Measurements from ENCODE around the gene TBC1D4. TPM values are rescaled to one million over a fixed set of nuclear protein-coding genes. Genes with fewer than 3 reads are reported as not detected.

Gene TBC1D4
- total RNA-seq, 1 experiment from 2014 or later, result 15.1 TPM

- DNase-seq (no peak), ATAC-seq (no peak)
- Histone ChIP-seq H4K20me1 (ENCODE audit: low read length) (no peaks in the 10 kb centered on the region), H3K4me2 (ENCODE audit: low read length) (no peak overlapping the region), H3F3A (ENCODE audit: low read length, unreplicated experiment) (no peaks in the 10 kb centered on the region), H3K4me1 (ENCODE audit: insufficient read depth, low read length) (no peaks in the 10 kb centered on the region), H3K9me3 (ENCODE audit: low read length) (no peaks in the 10 kb centered on the region), H3K4me3 (ENCODE audit: low read length) (no peak overlapping the region), H3K27ac (ENCODE audit: low read length) (no peak overlapping the region), H3K27me3 (ENCODE audit: low read length) (no peaks in the 10 kb centered on the region), H3K9ac (ENCODE audit: low read length) (no peak overlapping the region), H2AFZ (ENCODE audit: low read length) (no peak overlapping the region), H3K79me2 (ENCODE audit: low read length) (no peaks in the 10 kb centered on the region), H3K9me2 (replicated peaks; ENCODE audit: low read length) (no peaks in the 10 kb centered on the region), H3K36me3 (ENCODE audit: low read depth, low read length) (no peaks in the 10 kb centered on the region)
- BruUV-seq (replicated peaks), result no TSS peak
- CTCF ChIA-PET, result no interaction called here
- TF ChIP-seq EZH2phosphoT487 (IDR thresholded peaks at IDR 0.05; ENCODE audit: borderline replicate concordance, low read length) (no peak), EZH2 (IDR thresholded peaks at IDR 0.05; ENCODE audit: low read length, unreplicated experiment) (no peak), CTCF (conservative IDR thresholded peaks at IDR 0.05; ENCODE audit: low read depth, low read length) (no peak)
- POLR2A ChIA-PET (ENCODE audit: unreplicated experiment), result no interaction called here
- intact Hi-C loops (cut with micrococcal nuclease), result no loop called here
Observed at GRCh38 chr13:75329723-75330122, 152.2 kb downstream of the TBC1D4 start.

GRCh38 chr13:75329097-75329496 is 152.9 kb downstream of the TBC1D4 start:
- ChIA-PET POLR2A (ENCODE audit: unreplicated experiment) (no interaction called here), CTCF (no interaction called here)
- H3K9ac ChIP-seq (ENCODE audit: low read length), result no peak overlapping the region
- H3K79me2 ChIP-seq (ENCODE audit: low read length), result no peaks in the 10 kb centered on the region
- no TSS peak for BruUV-seq (replicated peaks)
- H3K9me2 ChIP-seq (replicated peaks; ENCODE audit: low read length), result no peaks in the 10 kb centered on the region
- H3K36me3 ChIP-seq (ENCODE audit: low read depth, low read length), result no peaks in the 10 kb centered on the region
- H4K20me1 ChIP-seq (ENCODE audit: low read length), result no peaks in the 10 kb centered on the region
- no peak overlapping the region for H2AFZ ChIP-seq (ENCODE audit: low read length)
- ATAC-seq (no peak), DNase-seq (no peak)
- intact Hi-C loops (cut with micrococcal nuclease), result no loop called here
- no peaks in the 10 kb centered on the region for H3K27me3 ChIP-seq (ENCODE audit: low read length)
- no peak for TF ChIP-seq EZH2phosphoT487 (IDR thresholded peaks at IDR 0.05; ENCODE audit: borderline replicate concordance, low read length)
- no peak for TF ChIP-seq EZH2 (IDR thresholded peaks at IDR 0.05; ENCODE audit: low read length, unreplicated experiment)
- no peak for TF ChIP-seq CTCF (conservative IDR thresholded peaks at IDR 0.05; ENCODE audit: low read depth, low read length)
- no peaks in the 10 kb centered on the region for H3K9me3 ChIP-seq (ENCODE audit: low read length)
- no peak overlapping the region for H3K4me3 ChIP-seq (ENCODE audit: low read length)
- H3K27ac ChIP-seq (ENCODE audit: low read length), result no peak overlapping the region
- no peak overlapping the region for H3K4me2 ChIP-seq (ENCODE audit: low read length)
- H3K4me1 ChIP-seq (ENCODE audit: insufficient read depth, low read length), result no peaks in the 10 kb centered on the region
- no peaks in the 10 kb centered on the region for H3F3A ChIP-seq (ENCODE audit: low read length, unreplicated experiment)

- H3K27ac ChIP-seq (ENCODE audit: low read length), result no peak overlapping the region
- no peak overlapping the region for H3K9ac ChIP-seq (ENCODE audit: low read length)
- H3K9me3 ChIP-seq (ENCODE audit: low read length), result no peaks in the 10 kb centered on the region
- no peaks in the 10 kb centered on the region for H3K4me1 ChIP-seq (ENCODE audit: insufficient read depth, low read length)
- no peaks in the 10 kb centered on the region for H3K79me2 ChIP-seq (ENCODE audit: low read length)
- no peak overlapping the region for H2AFZ ChIP-seq (ENCODE audit: low read length)
- no peaks in the 10 kb centered on the region for H3K36me3 ChIP-seq (ENCODE audit: low read depth, low read length)
- H3K4me2 ChIP-seq (ENCODE audit: low read length), result no peak overlapping the region
- no peak overlapping the region for H3K4me3 ChIP-seq (ENCODE audit: low read length)
- TF ChIP-seq CTCF (conservative IDR thresholded peaks at IDR 0.05; ENCODE audit: low read depth, low read length) (no peak), EZH2 (IDR thresholded peaks at IDR 0.05; ENCODE audit: low read length, unreplicated experiment) (no peak), EZH2phosphoT487 (IDR thresholded peaks at IDR 0.05; ENCODE audit: borderline replicate concordance, low read length) (no peak)
- CTCF ChIA-PET, result no interaction called here
- POLR2A ChIA-PET (ENCODE audit: unreplicated experiment), result no interaction called here
- H4K20me1 ChIP-seq (ENCODE audit: low read length), result no peaks in the 10 kb centered on the region
- intact Hi-C loops (cut with micrococcal nuclease), result no loop called here
- no peaks in the 10 kb centered on the region for H3K9me2 ChIP-seq (replicated peaks; ENCODE audit: low read length)
- DNase-seq (no peak), ATAC-seq (no peak)
- H3F3A ChIP-seq (ENCODE audit: low read length, unreplicated experiment), result no peaks in the 10 kb centered on the region
- H3K27me3 ChIP-seq (ENCODE audit: low read length), result no peaks in the 10 kb centered on the region
- BruUV-seq (replicated peaks), result no TSS peak
Observed at GRCh38 chr13:75327135-75327510, 154.8 kb downstream of the TBC1D4 start.
